ENCODE measurements around the gene MYLIP.

MYLIP gene

GRCh38 chr6:16106991-16107787 is 21.7 kb upstream of the MYLIP start:
- no peak for DNase-seq
- intact Hi-C loops (cut with DNase I): no loop called here

- intact Hi-C loops (cut with DNase I): no loop called here
- no peak for DNase-seq
Measured at GRCh38 chr6:16108419-16108818, 20.5 kb upstream of the MYLIP start.

DNA sequence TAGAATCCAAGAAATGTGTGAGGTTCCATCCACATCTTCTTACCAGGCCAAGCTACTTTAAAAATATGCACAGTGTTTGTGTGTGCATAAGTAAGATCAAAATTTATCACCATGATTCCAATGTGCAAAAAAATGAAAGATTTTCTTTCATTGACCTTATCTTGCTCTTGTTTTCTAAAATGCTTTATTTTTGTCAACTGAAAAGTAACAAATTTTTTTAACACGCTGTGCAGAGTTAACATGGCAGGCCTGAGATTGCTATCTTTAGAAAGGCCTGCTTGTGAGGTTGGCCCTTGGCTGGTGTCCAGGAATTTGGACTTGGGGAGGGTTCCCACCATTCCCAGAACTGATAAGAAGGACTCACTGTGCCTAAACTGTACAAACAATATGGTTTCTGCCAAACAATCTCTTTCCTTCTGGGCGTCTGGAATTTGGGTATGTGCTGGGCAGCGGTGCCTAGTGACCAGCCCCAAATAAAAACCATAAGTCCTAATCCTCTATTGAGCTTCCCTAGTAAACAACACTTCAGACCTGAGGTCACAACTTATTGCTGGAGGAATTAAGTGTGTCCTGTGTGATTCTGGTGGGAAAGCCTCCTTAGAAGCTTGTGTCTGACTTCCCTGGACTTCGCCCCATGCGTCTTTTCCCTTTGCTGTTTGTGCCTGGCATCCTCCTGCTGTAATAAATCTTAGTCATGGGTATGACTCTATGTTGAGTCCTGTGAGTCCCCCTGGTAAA is 19.8 kb upstream of the MYLIP start:
- intact Hi-C loops (cut with DNase I): no loop called here

GRCh38 chr6:16109659-16110305 is 19.1 kb upstream of the MYLIP start:
- no peak for DNase-seq
- intact Hi-C loops (cut with DNase I): no loop called here

More for the DNA sequence above, 19.8 kb upstream of the MYLIP start:
- no peak for DNase-seq

GRCh38 chr6:16118825-16119224 is 10.1 kb upstream of the MYLIP start:
- DNase-seq: no peak
- intact Hi-C loops (cut with DNase I): no loop called here

- DNase-seq: no peak
- intact Hi-C loops (cut with DNase I): no loop called here
Measured at GRCh38 chr6:16121339-16121738, 7.5 kb upstream of the MYLIP start.

GRCh38 chr6:16122197-16122596 is 6.7 kb upstream of the MYLIP start:
- DNase-seq: no peak

GRCh38 chr6:16124198-16125180 is 4.4 kb upstream of the MYLIP start:
- intact Hi-C loops (cut with DNase I): no loop called here
- DNase-seq: no peak

More at GRCh38 chr6:16122197-16122596, 6.7 kb upstream of the MYLIP start:
- intact Hi-C loops (cut with DNase I): no loop called here

- intact Hi-C loops (cut with DNase I): no loop called here
Measured at GRCh38 chr6:16126056-16126455, 2.8 kb upstream of the MYLIP start.

DNA sequence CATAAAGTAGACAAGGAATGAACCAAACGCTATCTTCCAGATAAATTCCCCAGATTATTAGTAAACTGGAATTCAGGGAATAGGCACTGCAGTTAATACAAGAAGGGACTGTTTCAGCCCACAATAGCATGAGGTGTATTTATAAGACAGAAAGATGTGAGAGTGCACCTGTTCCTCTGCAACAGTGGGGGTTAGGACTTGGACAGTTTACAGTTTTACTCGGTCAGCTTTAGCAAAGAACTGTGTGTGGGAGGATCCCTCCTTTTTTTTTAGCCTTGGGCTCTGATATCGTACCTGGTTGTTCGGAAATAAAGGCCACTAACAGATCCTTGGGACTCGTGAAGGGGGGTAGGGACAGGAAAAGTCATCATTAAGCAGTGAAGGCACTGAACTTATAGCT is 2.0 kb upstream of the MYLIP start:
- DNase-seq: no peak
- intact Hi-C loops (cut with DNase I): no loop called here

More at GRCh38 chr6:16126056-16126455, 2.8 kb upstream of the MYLIP start:
- DNase-seq: no peak

GRCh38 chr6:16127471-16127870 is 1.4 kb upstream of the MYLIP start:
- DNase-seq: no peak
- intact Hi-C loops (cut with DNase I): no loop called here

- intact Hi-C loops (cut with DNase I): loop anchor here (1.0 to 5.0 kb wide), 3 partner anchors 37 to 439 kb away; no protein-coding TSS in a partner anchor
- peak in 6 of 10 donors; percentile 23 to 87 (median 54) for DNase-seq
Measured at GRCh38 chr6:16129623-16130401, 926 bp downstream of the MYLIP start.

DNA sequence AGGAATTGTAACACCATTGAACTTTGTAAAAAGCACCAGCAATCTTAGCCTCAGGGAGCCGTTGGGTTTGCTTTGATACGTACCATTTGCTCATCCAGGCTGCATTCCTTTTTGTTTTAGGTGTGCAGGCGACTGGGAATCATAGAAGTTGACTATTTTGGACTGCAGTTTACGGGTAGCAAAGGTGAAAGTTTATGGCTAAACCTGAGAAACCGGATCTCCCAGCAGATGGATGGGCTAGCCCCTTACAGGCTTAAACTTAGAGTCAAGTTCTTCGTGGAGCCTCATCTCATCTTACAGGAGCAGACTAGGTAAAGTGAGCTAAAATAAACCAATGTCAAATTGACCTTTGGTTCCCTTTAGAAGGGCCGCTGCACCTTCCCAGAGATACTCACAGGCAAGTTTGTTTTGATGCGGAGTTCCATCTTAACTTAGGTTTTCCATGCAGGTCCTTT is 1.6 kb downstream of the MYLIP start:
- intact Hi-C loops (cut with DNase I): loop anchor here (5.0 kb wide), 1 partner anchor 37 kb away; no protein-coding TSS in a partner anchor
- no peak for DNase-seq

DNA sequence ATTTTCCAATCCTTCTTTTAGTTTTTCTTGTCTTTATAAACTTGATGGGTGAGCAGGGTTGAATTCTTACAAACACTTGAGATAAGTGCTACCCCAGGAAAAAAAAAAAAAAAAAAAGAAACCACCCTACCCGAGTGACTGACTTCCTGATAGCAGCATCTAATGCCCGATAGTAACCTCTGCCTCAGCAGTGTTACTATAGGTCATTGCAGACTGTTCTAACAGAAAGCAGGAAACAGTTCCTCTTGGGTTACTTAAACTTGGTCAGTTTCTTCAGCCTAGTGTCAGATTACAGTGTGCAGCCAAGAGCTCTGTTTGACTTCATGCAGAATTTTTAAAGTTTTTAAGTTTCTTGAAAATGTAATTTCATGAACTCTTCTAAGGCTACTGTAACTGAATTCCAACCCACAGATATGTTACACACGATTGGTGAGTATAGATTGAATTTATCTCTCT is 2.1 kb downstream of the MYLIP start:
- no peak for DNase-seq
- intact Hi-C loops (cut with DNase I): loop anchor here (5.0 kb wide), 1 partner anchor 36 kb away; no protein-coding TSS in a partner anchor

GRCh38 chr6:16132909-16133308 is 4.0 kb downstream of the MYLIP start:
- intact Hi-C loops (cut with DNase I): loop anchor here (5.0 kb wide), 1 partner anchor 34 kb away; no protein-coding TSS in a partner anchor

GRCh38 chr6:16134430-16134829 is 5.5 kb downstream of the MYLIP start:
- DNase-seq: no peak
- intact Hi-C loops (cut with DNase I): loop anchor here (5.0 kb wide), 1 partner anchor 33 kb away; no protein-coding TSS in a partner anchor

More at GRCh38 chr6:16132909-16133308, 4.0 kb downstream of the MYLIP start:
- DNase-seq: no peak

- DNase-seq: no peak
- intact Hi-C loops (cut with DNase I): no loop called here
Measured at GRCh38 chr6:16135066-16135465, 6.2 kb downstream of the MYLIP start.

DNA sequence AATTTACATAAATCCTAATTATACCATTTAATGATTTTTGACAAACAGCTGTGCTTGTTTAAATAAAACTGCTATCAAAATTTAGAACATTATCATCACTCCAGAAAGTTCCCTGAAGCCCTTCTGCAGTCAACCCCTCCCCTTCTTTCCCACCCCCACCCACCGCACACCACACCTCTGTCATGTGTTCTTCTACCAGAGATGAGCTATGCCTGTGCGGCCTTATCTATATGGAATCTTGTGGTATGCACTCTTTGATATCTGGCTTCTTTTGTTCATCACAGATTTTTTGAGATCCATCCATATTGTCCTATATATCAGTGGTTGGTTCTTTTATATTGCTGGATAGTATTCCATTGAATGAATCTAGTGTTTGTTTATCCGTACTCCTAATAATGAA is 7.2 kb downstream of the MYLIP start:
- intact Hi-C loops (cut with DNase I): no loop called here
- no peak for DNase-seq

Measured in posterior cingulate gyrus (tissue), 11 donors.